ENCODE data around the gene MAML3.

The MAML3 gene

DNA sequence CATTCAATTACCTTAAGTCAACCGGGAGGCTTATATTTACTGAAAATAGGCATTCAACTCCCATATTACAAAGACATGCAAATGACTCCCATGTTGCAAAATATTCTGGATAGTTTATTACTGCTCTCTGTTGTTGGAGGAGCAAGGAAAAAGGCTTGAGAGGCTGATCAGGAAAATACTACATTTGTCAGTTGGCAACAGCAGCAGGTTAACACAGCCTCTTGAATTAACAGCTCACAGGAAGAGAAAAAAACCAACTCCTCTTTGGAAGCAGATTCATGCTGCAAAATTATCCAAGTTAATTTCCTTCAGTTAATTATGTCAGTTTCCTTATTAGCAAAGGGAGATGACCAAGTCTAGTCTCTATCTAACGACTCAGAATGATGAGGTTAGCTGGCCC is 238.9 kb downstream of the MAML3 start:
- DNase-seq, result no peak

DNA sequence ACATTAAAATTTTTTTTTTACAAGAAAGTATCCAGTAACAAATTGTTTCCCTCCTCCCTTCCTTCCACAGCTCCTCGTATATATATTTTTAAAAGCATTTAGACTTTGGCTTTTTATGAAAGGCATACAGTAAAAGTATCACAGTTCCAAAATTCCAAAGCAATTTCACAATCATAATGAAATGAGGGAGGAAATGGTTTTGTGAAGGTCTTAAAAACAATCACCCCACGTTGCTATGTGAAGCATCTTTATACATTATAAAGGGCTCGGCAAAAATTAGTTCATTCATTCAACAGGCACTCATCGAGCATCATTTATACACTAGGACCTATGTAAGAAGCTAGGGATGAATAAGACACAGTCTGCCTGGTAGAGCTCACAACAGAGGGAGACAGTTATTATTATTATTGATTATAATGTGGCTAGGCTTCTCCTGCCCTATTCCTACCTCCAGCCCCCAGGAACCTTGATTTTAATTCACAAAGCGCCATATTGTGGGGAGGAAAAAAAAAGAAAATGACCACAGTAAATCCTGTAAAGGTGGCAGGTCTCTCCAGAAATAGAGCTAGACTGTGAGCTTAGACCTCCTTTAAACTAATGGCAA is 239.9 kb downstream of the MAML3 start:
- DNase-seq, result no peak

DNA sequence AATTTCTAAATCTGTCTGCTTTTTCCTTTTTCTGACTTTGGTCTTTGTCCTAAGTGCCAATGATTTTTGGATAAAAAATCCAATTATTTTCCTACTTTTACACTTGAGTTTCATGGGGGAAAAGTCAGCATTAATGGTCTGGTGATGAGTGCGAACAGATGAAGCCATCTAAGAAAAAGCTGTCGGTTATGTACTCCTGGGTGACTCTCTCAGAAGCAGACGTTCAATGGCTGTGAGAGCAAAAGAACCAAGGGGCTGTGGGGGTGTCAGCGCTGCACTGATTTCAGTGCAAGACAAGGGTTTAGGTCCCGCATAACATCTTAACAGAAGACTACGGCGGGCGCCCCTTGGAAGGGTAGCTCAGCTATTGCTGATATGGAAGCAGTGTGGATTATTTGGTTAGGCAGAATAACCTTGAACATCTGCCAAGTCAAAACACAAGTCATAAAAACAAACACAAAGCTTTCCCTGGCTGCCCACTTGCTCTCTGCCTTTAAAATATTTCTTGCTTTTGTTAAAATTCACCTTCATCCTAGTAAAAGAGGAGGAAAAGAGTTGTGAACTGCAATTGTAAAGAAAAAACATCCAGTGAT is 240.5 kb downstream of the MAML3 start:
- DNase-seq, result no peak

DNA sequence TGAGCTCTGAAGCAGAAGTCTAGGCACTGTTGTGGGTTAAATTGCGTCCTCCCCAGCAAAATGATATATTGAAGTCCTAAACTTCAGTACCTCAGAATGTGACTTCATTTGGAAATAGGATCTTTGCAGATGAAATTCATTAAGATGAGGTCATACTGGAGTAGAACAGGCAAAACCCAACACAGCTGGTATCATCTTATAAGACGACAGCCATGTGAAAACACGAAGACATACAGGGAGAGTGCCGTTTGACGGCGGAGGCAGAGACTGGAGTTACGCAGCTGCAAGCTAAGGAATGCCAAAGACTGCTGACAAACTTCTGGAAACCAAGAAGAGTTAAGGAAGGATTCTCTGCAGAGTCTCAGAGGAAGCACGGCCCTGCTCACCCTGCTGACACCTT is 241.5 kb downstream of the MAML3 start:
- no peak for DNase-seq

DNA sequence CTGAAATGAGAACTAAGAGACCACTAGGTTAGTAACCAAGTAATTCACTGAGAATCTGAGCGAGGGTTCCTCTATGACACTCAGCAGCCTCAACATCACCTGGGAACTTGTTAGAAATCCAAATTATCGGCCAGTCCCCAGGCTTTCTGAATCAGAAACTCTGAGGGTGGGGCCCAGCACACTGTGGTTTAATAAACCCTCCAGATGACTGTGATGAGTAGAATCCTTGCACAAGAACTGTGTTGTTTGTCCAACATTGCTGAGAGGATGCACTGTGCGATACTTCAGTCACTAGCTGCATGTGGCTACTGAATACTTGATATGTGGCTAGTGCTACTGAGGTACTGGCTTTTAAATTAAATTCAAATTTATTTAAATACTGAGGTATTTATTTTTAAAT is 243.9 kb downstream of the MAML3 start:
- no peak for DNase-seq

DNA sequence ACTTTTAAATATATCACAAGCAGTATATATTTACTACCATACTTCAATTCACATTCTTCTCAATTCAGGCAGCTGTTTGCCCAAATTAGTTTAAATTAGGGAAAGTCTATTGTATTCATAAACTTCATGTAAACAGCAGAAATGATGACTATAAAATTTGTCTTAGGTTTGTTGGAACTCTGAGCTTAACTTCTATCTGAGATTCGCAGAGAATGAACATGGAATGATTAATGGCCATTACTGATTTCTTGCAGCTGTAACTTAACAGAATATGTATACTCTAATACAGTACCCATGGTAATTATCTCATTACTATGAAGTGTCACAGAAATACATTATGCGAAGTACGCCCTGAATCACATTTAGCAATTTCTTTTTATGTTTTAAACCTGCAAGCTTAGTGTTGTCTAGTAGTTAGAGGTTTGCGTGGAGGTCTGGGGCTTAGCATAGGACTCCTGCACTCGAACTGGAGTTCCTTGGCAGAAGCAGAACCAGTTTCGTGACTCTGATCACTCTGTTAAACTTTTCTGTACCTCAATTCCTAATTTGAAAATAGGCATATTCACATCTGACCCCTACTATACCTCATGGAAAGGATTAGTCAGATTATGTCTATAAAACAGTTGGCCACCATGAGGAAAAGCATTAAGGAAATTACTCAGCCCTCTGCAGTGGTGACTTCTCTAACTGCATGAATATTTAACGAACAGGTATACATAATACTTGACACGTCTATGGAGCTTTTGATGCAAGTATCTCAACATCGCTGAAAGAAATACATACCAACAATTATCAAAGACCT is 245.1 kb downstream of the MAML3 start:
- DNase-seq, result no peak

DNA sequence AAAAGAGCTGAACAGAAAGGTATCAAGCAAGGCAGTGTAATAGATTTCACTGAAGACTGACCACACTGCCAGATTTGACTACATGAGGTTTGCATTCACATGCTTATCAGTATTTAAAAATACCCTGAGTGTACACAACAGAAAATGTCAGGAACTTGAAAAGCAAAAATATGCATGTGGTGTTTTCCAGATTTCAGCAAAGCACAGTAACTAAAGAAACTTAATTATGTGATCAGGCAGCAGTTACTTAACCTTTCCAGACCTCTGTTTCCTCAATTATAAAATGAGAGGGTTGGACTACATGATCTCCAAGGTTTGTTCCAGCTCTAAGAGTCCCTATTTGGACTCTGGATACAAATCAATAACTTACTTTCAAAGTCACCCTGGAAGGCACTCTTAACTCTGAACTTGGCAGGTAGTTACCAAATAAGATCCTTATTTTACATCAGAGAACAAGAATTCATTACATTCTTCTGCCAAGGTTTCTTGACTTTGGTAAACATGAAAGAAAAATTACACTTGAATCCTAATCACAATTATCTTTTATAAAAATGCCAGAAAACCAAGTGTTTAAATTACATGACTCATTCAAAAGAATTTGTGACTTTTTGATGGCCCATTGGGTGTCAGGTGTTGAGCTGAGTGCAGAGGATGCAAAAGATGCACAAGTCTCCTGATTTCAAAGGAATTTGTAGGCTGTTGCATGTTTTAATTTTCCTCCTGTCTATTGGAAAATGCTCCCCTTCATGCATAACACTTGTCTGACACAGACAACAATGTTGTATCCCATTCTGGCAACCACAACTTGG is 246.8 kb downstream of the MAML3 start:
- no peak for DNase-seq

DNA sequence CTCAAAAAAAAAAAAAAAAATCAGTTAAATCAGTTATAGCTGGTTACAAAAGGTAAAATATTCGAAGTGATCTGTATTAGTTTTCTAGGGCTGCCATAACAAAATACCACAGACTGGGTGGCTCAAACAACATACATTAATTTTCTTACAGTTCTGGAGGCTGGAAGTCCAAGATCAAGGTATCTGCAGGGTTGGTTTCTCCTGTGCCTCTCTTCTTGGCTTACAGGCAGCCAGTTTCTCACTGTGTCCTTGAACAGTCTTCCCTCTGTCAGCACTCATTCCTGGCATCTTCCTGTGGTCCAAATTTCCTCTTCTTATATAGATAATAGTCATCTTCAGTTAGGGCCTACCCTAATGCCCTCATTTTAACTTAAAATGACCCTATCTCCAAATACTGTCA is 248.5 kb downstream of the MAML3 start:
- no peak for DNase-seq

DNA sequence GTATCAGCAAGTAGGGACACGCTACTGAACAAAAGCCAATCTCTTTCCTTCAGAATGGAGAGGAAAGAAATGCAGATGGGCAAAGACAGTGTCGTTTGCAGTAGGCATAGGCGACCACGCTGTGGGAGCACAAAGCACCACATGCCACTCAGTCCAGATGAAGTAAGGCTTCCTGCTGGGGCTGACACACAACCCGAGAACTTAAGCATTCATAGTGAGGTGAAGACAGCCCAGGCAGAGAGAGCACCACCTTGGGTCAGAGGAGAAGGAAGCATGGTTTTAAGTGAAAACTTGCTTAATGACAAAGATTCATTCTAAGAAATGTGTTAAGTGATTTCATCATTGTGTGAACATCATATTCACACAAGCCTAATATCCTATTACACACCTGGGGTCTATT is 249.6 kb downstream of the MAML3 start:
- DNase-seq, result no peak

DNA sequence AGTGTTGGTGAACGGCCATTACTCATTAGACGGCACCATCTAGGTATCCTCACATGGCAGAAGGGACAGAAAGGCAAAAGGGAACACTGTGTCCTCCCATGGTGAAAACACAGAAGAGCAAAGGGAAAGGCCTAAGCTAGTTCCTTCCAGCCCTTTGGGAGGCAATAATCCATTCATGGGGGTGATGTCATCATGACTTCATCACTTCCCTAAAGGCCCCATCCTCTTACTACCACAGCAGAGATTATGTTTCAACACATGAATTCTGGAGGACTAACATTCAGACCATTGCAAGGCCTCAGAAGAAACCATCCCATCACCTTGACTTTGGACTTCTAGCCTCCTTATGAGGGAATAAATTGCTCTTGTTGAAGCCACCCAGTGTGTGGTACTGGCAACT is 250.1 kb downstream of the MAML3 start:
- DNase-seq, result no peak

DNA sequence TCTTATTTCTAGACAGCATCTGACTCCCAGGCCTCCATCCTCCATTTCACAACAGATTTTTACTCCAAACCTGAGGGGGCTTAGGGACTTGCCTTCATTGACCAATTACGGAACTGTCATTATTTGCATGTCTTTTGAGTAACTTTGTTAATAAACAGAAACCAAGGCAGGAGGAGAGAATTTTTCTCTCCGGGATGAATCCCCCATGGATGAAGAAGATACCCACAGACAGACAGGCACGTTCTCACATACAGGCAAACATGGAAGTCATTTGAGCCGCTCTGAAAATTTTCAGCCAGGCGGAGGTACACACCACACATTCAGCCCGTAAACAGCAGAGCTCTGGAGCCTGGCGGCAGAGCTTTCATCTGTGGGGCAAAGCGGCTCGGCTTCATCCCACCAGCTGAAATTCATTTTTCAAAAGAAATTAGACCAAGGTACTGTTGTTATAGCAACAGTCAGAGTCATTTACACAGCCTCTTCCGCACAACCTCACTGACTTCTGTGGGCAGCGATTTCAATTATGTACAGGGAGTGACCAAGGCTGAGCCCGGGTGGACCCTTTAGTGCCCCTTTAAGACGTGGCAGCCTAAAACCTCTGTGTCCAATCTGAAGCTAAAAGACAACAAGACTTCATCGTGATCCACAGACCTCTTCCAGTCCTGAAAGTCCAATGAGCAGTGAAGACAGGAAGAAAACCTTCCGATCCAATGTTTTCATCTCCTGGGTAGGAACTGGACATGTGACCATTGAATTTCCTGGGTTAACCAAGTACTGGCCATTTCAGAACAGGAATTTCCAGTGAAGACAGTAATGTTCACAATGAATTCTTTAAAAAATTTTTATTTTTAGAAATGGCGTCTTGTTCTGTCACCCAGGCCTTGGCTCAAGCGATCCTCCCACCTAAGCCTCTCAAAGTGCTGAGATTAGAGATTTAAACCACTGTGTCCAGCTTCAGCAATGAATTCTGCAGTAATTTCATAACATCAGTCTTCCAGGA is 251.4 kb downstream of the MAML3 start:
- DNase-seq, result no peak

DNA sequence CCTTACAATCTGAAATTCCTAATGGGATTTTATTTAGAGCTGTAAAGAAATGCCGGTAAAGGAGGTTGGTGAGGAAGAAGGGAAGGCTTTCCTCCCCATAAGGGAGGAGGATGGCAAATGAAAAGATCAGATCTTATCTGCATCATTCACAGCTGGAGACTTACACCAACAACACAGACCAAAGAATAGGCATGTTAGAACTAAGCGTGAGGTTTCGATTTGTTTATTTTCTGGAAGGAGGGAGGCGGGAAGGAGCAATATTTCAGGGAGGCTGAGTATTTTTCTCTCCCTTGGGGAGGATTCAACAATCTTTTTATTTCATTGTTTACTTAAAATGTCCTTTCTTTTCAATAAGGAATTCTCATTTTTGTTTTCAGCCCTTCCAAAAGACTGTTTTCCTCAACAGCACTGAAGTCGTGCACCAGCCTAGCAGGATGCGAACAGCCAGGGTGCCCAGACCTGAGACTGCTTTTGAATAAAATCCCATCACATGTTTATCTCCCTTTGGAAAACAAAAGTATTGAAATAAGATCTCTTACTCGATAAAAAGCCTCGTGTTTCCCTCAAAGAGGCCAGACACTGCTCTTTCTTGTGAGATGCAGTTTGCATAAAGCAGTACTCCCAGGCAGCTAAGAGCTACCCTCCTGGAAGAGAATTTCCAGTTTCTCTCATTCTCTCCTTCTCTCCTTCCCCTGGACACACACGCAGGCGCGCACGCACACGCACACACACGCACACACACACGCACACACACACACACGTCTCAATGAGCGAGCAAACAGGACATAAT is 252.3 kb downstream of the MAML3 start:
- DNase-seq, result no peak

DNA sequence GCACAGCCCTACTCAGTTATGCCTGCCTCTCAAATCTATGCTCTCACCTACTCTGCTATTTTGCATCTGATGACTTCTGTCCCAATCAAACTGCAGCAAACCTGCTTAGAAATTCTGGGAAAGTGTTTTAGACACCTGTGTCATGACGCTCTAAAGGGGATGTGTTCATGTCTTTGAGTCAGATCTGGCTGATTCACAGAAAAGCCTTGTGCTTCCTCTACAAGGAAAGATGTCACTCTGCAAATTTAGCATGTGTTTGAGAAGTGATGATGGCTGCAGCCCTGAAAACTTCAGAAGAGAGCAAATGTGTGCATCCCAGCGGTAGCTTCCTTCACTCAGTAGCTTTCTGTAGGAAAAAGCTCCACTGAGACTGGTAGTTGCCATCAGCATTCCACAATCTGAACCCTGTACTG is 253.0 kb downstream of the MAML3 start:
- no peak for DNase-seq

DNA sequence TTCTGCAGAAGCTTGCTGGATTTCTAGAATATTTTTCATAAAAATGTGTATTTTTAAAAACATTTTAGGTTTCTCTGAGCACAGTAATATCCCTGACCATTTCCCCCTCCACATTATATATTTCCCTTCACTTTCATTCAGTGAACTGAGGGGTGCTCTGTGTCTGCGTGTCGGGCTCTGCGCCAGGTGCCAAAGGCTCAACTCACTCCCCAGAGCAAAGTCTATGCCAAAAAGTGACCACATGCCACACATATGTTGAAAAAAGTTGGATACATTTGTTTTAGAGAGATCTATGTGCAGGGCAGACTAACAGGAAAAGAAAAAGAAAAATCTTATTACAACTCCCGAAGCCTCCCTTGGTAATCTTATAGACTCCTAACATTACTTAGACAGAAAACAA is 254.6 kb downstream of the MAML3 start:
- DNase-seq, result no peak

DNA sequence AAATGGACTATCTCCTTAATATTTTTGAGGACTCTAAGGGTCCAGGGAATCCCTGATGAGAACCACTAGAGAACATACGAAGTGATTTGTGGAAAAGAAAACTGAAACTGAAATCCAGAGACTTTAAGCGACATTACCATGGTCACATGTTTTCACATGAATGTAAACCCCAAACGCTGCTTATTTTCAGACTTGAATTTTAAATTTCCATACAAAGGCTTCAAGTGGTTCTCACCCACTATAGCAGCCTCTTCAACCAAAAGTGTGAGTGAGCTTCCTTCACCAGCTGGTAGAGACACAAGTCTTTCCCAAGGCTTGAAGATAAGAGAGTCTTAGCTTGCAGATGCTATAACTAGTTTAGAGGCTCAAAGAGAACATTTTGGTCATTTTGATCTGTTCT is 255.7 kb downstream of the MAML3 start:
- DNase-seq, result no peak

DNA sequence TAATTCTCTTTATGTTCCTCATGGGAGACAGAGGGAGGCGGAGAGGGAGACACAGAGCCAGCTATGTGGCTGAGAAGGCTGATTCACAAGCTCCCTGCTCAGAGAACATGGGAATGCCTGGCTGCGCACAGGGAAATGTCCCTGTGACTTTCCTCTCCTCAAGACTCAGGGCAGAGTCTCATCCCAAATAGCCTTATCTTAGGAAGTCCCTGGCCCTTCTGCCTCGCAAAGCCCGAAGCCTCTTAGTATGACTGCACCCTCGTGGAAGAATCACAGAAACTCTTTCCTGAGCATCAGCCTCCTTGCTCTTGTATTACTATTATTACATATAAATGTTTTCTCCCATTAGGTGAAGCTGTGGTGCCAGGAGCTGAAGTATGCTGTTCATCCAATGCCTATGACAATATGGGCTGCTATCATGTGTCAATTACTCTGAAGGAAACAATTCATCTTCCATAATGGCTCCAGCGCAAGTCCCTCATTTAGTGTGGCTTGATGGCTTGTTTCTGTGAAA is 257.8 kb downstream of the MAML3 start:
- DNase-seq, result no peak

DNA sequence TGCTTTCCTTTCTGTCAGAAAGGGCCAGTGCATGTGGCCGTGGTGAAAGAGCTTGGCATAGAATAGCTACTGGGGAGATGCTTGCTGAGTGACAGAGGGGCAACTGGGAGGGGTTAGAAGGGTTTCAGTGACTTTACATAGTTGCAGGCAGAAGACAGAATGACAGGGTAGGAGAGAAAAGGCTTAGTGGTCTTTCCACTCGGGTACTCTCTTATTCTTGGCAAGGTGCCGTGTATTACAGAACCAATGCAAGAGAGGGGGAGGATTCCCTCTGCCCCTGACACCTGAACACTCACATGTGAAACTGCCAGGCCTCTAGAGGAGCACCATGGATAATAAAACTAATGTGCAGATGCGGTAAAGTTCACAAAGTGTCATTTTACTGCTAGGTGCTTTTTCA is 260.2 kb downstream of the MAML3 start:
- DNase-seq, result no peak

DNA sequence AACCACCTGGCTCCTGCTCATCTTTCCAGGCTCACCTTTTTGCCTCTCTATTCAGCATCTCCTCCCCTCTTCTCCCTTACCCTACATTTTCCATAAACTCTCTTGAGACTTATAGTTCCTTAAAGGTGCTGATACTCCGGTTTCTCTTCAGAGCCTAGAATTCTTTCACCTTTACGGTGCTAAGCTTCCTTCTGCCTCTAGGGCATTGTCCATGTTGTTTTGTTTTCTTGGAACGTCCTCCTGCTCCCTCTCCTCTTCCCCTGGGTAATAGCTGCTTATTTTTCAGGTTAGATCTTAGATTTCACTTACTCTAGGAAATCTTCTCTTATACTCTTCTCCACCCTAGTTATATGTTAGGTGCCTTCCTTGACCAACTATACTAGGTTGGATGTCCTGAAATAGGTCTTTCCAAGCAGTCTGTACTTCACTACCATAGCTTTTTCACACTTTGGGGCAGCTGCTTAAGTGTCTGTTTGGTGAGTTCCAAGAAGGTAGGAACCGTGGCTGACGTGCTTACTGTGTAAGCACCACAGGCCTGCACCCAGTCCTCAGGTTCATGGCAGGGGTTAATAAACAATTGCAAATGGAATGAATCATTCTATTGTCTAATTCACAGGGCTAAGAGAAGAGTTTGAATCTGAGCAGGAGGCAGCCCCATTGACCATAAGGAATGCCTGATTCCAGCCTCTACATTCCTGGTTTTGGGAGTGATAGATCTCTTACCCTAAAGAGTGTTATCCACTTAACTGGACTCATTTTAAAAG is 260.8 kb downstream of the MAML3 start:
- no peak for DNase-seq

DNA sequence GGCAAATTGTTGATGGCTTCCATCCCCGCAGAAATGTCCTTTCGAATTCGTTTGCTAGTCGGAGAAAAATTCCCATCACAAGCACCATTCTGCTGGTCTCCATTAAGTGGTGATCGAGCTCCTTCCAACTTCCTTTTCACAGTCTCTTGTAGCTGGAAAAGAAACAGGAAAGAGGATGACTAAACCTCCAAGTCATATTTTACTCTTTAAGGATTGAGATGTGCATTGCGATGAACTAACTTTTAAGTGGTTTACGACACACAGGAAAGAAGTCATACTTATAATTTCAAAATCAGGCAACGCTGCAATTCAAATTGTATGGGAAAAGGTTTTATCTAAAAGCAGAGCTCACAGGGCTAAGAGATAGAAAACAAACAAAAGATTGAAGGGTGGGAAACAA is 263.2 kb downstream of the MAML3 start:
- DNase-seq, result no peak

DNA sequence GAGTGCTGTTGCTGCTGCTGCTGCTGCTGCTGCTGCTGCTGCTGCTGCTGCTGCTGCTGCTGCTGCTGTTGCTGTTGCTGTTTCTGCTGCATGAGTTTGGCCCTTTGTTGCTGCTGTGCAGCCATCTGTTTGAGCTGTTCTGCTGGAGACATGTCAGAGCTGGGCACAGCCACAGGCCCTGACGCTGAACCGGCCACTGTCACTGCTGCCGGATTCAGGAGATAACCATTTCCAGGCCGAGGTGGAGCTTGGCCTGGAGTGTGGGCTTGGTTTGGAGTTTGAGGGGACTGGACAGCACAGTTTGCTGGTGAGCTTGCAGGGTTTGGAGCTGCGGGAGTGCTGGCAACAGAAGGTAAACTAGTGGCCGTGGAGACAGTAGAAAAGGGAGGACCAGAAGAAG is 264.1 kb downstream of the MAML3 start:
- no peak for DNase-seq
